HG03097 (cell line): ENCODE measurements around the gene DSCAML1.

Experiments
- ATAC-seq: cut with Tn5 transposase; IDR thresholded peaks from one replicate; pipeline ENCODE4 v1.9.1; 2021; ENCODE audit not compliant: unreplicated experiment, low FRiP score

DSCAML1 gene

DNA sequence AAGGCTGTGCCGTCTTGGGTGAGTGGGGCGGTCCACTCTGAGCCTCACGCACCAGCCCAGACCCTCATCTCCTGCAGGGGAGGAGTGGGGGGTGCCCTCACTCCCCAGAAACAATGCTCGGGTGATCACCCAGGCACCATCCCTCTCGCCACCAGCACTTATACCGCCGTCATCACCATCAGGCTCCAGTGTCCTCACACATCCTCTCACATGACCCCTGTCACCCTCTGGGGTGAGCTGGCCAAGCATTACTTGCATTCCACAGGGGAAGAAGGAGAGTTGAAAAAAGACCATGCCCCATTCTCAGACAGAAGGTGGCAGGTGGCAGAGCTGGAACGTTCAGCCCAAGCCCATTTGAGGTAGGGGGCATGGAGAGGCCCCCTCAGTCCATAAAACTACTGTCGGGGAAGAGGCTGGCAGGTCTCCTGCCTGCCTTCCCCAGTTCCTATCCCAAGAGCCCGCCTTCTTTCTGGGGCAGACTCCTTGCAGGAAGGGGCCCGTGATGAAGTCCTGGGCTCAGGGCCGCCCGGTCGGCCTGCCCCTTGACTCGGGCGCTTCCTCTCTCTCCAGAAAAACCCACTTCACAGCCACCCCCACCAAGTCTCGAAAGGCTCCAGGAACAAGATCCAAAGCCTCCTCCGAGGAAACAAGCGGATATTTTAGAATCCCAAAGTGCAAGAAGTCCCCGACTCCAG lies 153.3 kb downstream of the DSCAML1 start:
- no peak for ATAC-seq

DNA sequence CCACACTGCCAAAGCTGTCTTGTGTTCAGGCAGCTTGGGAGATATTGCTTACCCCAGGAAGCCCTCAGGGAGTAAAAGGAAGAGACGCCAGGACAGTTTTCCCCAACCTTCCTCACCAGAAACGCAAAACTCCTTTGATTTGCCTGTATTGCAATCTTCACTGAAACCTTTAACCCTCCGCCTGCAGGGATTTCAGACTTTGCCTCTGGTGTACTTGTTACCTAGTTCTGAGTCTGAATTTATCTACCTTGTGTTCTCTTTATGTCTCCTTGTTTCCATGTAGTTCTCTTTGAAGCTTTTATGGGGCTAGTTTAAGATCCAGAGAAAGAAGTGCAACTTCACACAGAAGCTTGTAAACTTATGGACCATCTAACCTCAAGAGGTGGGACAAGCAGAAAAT lies 154.2 kb downstream of the DSCAML1 start:
- ATAC-seq = no peak

DNA sequence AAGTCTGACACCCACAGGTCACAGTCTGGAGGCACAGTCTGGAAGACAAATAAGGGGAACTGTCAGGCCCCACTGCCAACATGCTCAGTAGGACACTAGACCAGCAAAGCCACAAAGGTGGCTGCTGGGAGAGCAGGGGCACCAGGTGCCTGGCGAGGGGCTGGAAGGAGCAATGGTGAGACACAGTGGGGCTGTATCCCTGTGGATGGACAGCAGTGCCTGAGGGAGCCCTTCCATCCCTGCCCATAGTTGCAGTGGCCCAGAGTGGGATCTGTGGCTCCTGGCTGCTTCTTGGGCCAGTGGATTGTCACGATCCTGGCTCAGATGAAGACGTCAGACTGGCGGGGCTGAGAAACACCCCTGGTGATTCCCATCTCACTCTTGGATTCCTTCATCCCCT lies 154.6 kb downstream of the DSCAML1 start:
- no peak for ATAC-seq

DNA sequence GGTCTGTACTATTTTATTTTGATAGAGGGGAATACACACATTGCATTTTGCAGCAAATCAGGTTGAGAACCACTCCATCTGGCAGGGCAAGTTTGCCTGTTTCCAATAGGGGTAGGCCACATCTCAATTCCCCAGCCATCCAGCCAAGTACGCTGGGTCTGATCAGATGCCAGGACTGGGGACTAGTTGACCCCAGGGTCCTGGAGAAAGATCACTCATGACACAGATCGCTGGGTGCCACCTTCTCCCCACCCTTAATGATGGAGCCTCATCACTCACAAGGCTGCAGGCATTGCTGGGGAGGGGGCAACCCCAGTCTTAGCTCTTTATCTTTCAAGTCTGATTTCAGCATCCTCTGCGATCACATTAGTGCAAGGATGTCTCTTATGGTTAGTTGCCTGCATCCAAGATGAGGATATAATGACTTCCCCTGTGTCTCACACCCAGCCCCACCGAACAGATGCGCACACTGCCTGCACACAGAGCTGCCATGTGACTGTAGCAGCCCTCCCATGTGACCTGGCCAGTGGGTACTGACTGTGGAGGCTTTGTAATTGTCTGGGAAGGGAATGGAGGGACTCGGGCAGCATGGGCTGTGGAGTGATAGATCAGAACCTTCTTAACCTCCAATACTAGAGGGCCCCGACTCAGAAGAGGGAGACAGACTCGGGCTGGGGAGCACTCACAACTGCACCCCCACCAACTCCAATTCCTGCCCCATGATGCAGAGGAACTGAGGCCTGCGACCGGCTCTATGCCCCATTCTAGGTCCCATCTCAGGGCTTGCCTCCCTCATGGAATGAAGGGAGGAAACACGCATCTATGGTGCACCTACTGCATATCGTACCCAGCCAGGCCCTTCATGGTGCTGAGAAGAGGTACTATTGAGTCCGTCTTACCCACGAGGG lies 155.8 kb downstream of the DSCAML1 start:
- ATAC-seq = no peak

DNA sequence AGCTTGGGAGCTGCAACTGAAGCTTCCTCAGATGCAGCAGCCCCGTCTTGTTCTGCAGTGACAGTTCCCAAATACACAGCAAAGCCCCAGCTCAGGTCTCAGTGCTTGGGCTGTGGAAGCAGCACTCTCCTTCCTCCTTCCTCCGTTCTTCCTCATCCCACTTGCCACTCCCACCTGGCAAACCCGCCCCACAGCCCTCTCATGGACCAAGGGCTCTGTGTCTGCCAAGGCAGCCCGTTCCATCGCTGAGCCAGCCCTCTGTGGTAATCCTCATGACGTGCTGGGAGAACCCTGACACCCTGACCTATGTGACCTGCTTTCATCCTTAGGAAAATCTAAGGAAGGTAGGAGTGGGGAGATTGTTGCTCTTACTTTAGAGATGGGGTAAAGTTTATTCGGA lies 157.0 kb downstream of the DSCAML1 start:
- no peak for ATAC-seq

DNA sequence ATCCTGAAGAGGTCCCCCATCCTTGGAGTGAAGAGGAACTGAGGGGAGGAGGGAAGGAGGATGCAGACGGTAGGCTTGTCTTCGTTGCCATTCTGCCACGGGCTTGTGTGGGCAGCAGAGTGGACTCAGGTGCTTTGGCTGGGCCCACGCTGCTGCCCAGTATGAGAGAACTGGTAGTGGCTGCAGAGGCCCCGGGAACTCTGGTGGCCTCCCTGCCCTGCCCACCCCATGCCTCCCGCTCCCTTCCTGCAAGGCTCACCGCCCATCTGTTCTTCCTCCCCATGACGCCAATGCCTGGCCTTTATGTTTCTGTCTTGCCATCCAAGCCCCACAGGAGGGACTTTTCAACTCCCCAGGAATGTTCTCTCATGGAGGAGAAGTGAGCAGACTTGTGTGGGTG lies 157.4 kb downstream of the DSCAML1 start:
- ATAC-seq = no peak

DNA sequence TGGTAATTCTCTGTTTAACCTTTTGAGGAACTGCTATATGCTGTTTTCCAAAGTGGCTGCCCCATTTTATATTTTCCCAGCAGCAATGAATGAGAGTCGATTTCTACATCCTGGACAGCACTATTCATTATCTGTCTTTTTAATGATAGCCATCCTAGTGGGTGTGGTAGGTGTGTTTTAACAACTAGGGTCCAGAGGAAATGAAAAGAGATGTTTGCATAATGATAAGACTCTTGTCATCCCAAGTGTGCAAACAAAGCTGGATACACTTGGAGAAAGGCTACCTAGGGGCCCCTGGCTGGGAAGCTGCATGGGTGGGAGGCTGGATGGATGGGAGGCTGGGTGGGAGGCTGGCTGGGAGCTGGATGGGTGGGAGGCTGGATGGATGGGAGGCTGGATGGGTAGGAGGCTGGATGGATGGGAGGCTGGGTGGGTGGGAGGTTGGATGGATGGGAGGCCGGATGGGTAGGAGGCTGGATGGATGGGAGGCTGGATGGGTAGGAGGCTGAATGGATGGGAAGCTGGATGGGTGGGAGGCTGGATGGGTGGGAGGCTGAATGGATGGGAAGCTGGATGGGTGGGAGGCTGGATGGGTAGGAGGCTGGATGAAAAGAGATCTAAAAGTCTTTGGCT lies 158.0 kb downstream of the DSCAML1 start:
- no peak for ATAC-seq

DNA sequence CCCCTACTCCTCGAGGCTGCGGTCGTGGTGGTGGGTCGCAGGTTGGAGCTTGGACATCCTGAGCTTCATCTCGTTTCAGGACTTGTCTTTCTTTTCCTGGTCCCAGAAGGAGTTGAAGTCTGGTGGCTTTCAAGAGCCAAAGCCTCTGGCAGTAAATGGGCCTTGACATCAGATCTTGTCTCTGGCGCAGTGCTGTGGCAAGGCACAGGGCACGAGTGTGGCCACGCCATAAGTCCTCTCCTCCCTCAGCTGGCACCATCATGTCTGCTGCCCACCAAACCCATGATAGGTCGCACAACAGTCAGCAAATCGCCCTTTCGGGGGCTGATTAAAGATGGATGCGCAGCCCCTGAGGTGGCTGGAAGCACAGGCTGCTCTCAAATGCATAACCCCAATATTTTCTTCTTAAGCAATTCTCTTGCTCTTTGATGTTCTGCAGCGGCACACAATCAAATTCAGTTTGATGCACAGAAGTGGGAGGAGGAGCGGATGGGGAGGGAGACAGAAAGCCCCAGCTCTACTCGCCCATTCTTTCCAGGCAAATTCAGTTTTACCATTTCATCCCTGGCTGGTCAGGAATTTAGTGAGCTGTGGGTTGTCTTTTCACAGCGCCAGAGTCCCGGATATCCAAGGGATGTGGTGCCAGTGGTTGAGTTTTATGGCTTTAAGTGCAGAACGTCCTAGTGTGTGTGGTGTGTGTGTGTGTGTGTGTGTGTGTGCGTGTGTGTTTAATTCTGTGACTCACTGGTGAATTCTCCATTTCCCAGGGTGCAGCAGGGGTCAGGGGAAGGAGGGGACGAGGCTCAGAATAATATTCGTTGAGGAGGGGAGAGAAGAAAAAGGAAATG lies 162.0 kb downstream of the DSCAML1 start:
- no peak for ATAC-seq

DNA sequence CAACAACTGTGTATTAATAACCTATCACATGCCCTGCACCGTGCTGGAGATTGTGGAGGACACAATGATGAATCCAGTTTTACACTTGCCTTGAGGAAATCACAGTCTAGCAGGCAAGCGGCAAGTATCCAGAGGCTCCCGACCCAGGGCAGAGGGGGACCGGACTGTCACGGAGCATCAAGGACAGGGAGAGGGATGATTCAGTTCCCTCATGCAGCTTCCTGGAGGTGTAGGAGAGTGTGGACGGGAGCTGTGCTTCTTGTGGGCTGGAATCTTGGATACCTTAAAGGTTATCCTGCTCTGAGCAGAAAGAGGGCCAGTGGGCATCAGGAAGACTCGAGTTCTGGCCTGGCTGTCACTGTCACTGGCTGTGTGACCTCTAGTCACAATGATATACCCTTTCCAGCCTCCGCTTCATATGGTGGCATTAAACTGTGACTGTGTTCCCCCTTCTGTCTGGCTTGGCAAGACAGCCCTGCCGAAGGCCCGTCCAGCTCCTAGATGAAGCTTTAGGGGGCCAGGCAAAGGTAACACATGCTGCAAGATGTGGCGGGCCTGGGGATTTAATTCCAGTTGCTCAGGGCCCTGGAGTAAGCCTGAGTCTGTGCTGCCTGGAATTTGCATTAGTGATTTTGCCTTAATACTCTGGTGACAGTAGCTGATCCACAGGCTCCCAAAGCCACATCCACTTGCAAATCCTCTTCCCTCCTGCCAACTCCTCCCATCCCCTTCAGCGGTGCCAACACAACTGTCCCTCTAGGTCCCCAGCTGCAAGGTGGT lies 162.8 kb downstream of the DSCAML1 start:
- ATAC-seq = no peak

DNA sequence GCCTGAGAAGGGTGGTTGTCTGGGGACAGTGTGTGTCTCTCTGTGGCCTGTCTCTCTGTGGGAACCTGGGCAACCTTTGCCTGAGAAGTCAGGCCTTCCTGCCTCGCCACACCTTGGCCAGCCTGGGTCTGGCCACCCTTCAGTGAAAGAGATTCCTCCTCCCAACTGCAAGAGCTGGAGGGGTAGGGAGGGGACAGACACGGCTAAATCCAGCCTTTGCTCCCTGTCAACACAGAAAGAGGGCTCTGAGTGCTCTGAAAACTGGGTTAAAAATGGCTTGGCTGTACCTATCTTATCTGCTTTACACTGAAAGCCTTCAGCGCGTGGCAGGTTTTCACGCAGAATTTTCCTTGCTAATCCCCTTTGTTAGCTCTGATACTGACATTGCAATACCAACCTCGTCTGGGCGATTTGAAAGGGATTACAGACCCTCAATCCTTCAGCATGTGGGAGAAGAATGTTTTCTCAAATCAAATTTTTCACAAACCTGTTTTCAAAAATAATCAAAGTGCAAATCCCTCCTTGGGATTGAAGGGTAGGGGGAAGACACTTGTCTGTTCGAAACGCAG lies 163.7 kb downstream of the DSCAML1 start:
- ATAC-seq = no peak

DNA sequence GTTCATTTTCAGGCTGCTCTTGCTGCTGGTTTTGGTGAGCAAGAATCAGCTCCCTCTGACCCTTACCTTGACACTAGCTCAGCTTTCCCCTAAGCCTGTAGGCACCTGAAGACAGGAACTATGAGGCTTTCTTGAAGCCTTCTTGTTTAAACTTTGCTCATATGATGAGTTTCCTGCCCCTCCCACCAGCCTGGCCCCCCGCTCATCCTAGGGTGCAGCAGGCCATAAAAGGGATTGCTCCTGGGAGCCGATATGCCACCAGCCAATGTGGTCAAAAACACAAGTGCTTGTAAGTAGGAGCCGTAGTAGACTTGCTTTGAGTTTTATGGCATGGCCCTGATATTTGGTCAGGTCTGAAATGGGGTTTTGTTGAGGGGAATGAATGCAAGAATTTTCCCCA lies 164.7 kb downstream of the DSCAML1 start:
- no peak for ATAC-seq

DNA sequence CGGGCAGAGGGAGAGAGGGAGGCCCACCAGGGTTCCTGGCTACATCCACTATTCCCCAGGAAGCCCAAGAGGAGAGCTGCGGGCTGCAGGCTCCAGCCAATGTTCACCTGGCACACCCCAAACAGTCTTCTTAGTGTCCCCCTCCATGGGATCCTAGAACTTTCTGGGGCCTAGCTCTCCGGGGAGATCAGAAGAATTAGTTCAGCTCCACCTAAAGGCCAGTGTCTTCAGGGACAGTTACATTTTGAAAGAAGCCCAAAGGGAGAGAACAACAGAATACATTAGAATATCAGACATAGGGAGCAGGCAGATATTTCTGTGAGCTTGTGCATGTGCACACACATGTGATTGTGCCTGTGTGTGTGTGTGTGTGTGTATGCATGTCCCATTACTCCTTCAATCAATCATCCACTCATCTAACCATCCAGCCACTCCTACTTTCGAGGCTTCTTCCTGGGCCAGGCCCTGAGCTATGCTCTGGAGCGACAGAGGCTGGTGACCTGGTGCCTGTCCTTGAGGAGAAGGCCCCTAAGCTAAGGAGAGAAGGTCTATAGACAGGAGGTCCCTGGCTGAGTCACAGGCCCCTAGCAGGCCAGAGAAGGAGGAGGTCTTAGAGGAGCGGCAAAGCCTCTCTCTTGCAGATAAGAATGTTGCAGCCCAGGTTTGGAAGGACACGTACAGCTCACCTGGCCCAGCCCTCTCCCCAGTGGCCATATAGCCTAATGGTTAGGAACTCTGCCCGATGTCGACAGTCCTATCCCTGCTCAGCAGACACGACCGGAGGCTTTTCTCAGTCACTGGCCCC lies 165.5 kb downstream of the DSCAML1 start:
- no peak for ATAC-seq

DNA sequence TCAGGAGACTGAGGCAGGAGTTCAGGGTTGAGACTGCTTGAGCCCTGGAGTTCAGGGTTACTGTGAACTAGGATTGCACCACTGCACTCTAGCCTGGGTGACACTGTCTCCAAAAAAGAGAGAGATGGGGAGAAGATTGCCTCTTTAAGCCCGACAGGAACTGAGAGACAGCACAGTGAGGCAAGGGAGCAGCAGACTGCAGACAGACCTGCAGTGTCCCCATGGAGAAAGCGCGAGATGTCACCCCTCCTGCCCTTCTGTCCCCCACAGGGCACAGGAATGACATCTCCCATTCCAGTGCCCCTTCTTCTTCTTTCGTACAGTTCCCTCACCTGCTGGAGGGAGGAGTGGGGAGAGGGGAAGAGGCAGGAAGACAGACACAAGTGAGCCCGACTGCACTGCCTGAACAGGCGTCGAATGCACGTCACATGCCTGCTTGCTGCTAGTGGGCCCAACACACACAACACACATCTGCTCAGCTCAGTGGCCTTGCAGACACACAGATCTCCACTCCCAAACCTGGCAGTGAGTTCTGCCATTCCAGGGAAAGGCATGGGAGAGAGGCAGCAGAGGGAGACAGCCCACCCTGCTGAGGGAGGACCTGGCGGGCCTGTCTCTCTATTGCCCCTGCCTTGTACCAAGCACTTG lies 167.0 kb downstream of the DSCAML1 start:
- ATAC-seq = no peak

DNA sequence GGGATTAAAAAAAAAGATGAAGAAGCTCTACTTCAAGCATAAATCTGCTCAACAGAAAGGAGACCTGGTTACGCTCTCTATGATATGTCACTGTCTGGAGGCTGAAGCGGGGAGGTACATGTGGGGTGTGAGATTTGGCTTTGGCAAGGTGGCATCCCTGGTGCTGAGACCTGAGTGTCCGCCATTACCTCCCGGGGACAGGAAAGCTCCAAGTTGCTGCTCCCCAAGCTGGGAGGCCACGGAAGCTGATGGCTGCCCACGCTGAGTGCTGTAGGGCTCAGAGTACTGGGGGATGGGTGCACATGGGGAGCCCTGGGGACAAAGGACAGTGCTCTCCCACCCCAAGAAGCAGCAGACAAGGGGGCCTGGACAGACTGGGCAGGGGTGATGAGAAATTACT lies 167.9 kb downstream of the DSCAML1 start:
- no peak for ATAC-seq

DNA sequence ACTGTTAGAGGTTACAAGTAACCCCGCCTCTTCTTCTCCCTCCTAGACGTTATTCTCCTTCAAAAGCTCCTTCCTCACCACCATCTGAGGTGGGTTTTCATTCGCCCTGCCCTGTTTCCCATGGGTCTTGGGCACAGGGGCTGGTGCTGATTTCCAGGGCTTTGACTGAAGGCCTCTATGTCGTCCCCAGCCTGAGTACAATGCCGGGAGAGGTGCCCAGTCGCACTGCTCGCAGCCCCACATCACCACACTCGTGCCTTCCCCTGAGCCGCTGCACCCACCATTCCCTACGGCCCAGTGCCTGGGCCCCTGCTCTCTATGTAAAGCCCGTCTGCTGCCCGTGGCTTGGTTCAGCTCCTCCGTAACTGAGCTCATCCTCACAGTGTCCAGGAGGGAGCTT lies 169.8 kb downstream of the DSCAML1 start:
- no peak for ATAC-seq

DNA sequence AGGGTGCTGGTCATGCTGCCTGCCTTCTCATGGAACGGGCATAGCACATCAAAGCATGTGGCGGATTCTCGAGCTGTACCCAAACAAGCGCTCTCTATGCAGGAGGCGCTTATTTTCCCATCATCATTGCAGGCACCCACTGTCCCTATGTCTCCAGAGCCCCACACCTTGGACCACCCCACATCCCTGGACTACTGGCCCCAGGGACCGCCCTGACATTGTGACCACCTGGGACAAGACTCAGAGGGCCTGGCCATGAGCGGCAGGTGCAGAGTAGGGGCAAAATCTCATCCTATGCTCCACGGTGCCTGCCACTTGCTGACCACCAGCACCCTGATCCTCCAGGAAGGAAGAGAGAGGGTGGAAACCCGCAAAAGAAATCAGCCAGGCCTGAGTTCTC lies 170.4 kb downstream of the DSCAML1 start:
- no peak for ATAC-seq

DNA sequence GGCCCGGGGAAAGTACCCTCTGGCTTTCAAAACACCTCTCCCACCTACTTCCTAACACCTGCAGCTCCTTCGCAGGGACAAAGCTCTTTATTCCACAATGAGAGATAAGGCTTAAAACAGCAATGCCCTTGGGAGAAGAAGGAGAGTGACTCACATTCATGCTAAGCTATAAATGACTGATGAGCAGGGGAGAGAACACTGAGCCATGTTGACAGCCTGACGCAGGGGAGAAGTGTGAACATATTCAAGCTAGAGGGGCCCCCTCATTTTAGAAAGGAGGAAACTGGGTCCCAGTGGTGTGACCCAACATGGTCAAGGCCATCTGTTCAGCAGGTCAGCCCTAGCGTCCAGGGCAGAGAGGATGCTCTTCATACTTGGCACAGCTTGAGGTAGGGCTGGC lies 171.8 kb downstream of the DSCAML1 start:
- ATAC-seq = no peak

DNA sequence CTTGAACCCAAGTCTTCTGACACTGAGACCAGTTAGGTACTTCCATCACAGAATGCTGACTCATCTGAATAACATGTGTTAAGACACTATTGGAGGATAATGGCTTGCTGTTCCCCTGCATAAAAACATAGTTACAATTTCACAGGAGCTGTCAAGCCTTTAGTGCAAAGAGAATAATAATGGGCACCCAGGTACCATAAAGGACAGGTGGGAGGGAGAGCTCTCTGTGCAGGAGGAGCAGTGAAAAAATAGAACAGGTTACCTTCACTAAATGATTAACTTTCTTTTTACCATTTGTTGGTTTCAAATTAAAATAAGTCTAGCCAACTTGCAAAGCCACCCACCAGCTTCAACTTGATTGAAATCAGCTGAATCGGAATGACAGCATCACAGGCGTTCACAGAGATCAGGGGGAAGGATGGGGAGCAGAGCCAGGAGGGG lies 173.2 kb downstream of the DSCAML1 start:
- no peak for ATAC-seq
